Upper lobe of left lung (tissue), 4 donors: ENCODE data around the gene CPAMD8.

Experiments used
- CTCF ChIP-seq, 6 experiments: fragments of 450-650 bp in 4 of 6; fragments of 200-600 bp in 2 of 6; sonication (generic) in 2 of 6; IDR thresholded peaks; one replicate each; pipeline ENCODE4 v1.5.1; 2016 to 2019; ENCODE audit warnings: antibody characterized with exemption in 6 of 6
- POLR2A ChIP-seq, 4 donors: fragments of 450-650 bp; IDR thresholded peaks; one replicate each; pipeline ENCODE4 v1.5.1; 2016 to 2017; ENCODE audit warnings: antibody characterized with exemption in 4 of 4, mild to moderate bottlenecking in 2 of 4

GRCh38 chr19:17041976-17042375 lies 15.4 kb upstream of the CPAMD8 start:
- TF ChIP-seq CTCF (IDR thresholded peaks at IDR 0.05) (no peak), POLR2A (IDR thresholded peaks at IDR 0.05) (no peak)
